Right lobe of liver (tissue), 4 donors: ENCODE data around the gene ABCB6.

Experiments used
- CTCF ChIP-seq, 4 donors: fragments of 200-600 bp in 3 of 4; fragments of 450-650 bp in 1 of 4; IDR thresholded peaks; one replicate each; pipeline versions ENCODE4 v1.5.1 to v1.8.0; 2016 to 2022; ENCODE audit warnings: antibody characterized with exemption in 4 of 4, mild to moderate bottlenecking in 2 of 4
- POLR2A ChIP-seq: fragments of 450-650 bp; IDR thresholded peaks from one replicate; pipeline ENCODE4 v1.6.1; 2017; ENCODE audit warnings: antibody characterized with exemption, mild to moderate bottlenecking
- donor health status: DM: no; HTN: no; CAD: no.
- donor health status: DM: no; HTN: no; CAD: no.
- donor health status: DM: no; HTN: yes; CAD: no.

GRCh38 chr2:219171231-219171651, 47.5 kb downstream of the ABCB6 start:
- TF ChIP-seq CTCF (IDR thresholded peaks at IDR 0.05) (peak; percentile 53 to 74 (median 68)), POLR2A (no peak)
